Activated CD4-positive, alpha-beta T cell treated with anti-CD3 and anti-CD28 coated beads, Interleukin-2, Interleukin-6, amounts not matched to agents 100 ng/mL and 50 ng/mL, durations not matched to agents 16 hours and 8 hours (primary cell): ENCODE results near the gene ASAP2.
"Not testable (repeated sequence)": the region's sequence is repeated elsewhere in the genome, so short reads cannot be mapped to it uniquely, and the experiment has no call there.

Source experiments
- DNase-seq: peaks from one replicate; pipeline ENCODE4 v3.0.0-alpha.2; 2020

ASAP2 gene

DNA sequence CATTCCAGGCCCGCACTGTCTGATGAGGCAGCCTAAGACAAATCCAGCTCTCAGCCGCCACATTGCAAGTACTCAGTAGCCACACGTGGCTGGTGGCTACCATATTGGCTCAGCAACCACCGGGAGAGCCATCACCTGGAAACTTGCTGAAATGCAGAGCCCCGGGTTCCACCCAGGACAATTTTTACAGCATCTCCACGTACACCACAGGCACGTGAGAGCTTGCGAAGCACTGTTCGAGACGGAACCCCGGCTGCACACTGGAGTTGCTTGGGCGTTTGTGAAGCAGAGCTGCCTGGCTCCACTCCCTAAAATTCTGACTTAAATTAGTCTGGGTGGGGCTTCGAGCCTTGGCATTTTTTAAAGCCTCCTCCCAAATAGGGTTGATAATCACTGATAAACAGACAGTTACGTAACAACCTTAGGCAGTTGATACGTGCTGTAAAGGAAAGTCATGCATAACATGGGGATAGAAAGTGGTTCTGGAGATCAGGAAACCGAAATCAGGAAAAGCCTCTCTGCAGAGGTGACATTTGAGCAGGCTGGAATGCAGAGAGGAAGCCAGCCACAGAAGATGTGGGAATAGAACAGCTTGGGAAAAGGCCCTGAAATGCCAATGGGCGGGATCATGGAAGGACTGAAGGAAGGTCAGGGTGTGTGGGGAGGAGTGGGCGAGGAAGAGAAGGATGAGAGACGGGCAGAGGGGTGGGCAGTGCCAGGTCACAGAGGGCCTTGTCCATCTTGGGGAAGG is 6.2 kb downstream of the ASAP2 start:
- no peak for DNase-seq

DNA sequence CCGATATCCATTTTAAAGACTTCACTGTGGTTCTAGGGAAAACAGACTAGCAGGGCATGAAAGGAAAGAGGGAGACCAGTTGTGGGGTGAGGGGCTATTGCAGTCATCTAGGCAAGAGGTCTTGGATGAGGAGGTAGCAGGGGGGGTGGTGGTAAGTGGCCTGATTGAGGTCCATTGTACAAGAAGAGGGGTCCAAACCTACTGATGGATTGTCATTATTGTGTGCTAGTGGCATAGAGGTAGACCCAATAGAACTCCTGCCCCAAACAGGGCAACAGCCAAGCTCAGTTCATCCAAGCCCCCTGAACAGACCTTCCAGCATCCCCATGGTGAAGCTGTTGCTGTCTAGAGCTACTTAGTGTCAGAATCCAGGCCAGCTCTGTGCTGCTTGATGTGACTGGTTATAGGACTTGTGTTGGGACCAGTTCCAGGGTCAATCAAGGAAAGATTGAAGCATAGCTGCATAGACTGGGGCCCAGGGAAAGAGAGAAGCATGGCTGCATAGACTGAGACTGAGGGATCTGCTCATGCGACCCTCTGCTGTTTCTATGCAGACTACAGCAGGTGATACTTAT is 7.0 kb downstream of the ASAP2 start:
- no peak for DNase-seq

DNA sequence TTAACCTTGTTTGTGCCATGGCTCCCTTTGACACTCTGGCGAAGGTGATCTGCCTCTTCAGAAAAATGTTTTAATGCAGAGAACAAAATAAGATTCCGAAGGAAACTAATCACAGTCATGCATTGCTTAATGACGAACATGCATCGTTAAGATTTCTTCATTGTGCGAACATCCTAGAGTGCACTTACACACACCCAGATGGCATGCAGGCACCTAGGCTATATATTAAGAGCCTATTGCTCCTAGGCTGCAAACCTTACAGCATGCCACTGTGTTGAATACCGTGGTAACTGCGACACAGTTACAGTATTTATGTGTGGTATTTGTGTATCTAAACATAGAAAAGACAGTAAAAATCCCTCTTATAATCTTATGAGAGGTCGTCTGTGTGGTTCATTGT is 8.3 kb downstream of the ASAP2 start:
- DNase-seq: no peak

DNA sequence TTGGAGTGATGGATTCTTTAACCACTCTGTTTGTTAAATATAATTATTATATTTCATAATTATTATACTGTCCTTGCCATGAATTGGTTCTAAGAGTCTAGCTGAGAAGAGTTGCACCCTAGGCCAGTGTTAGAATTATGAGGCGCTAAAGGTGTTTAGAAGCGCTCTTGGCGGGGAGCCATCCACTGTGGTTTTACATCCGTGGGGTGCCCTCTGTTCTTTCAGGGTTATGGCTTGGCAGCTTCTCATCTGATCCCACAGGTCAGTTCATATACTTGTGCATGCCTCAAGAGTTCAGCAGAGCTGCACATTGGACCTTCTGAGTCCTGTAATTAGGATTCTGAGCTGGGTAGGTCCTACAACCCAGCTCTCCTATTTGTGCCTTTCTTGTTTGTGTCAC is 9.1 kb downstream of the ASAP2 start:
- DNase-seq: no peak

DNA sequence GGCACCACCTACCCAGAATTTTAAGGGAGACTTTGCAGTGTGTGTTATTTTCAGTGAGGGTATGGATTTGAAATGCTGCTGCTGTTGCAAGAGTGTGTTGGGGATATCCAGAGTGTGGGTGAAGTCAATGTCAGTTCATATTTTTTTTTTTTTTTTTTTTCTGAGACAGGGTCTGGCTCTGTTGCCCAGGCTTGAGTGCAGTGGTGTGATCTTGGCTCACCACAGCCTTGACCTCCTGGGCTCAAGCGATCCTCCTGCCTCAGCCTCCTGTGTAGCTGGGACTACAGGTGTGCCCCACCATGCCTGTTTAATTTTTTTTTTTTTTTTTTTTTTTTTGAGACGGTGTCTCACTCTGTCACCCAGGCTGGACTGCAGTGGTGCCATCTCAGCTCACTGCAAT is 9.5 kb downstream of the ASAP2 start:
- DNase-seq: not testable (repeated sequence)

DNA sequence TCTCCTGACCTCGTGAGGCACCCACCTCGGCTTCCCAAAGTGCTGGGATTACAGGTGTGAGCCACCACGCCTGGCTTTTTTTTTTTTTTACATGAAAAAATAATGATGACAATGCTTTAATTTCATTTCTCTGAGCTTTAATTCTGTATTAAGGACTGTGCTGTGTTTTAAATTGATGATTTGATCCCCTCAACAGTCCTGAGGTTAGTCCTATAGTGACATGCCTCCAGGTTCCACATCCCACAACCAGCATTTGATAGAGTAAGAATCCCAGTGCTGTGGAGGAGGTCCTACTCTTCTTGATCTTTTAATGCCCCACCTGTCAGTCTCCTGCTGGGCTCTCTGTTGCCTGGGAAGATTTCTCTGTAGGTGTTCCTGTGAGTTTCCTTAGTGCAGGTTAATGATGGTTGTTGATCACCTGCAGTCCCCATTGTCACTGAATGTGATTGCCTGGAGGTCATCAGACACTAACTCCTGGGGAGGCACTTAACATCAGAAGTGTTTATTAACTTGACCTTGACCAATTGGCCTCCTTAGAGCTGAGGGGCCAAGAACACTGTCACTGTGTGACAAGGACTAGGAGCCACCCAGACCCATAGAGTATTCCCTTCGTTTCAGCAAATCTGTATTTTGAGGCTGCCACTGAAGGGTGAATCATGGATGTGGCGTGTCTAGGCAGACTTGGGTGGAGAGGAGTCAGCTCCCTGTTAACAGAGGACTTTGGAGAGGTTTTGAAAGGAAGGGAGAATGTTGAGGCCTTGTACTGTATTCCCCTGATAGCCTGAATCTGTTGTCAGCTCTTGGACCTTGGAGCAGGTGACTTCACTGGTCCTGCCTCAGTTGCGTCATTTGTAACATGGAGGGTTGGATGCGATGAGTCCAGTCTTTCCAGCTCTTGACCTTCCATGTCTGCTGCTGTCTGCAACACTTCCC is 11.5 kb downstream of the ASAP2 start:
- no peak for DNase-seq

DNA sequence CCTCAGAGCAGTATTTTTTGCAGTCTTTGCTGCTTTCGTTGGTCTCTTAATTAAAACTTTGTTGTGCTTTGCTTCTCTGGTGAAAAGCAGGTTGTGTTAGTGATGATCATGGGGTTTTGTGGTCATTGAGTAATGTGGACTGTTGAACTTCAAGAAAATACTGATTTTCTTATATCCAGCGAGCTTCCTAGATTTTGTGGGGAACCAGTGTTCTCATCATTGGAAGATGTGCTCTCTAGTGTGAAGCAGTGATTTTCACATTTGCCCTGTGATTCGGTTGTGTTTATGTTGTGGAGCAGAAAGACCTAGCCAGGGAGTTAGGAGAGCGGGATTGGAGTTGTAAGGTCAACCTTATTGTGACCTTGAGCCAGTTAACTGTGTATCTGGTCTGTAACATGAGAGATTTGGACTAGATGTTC is 12.4 kb downstream of the ASAP2 start:
- no peak for DNase-seq

DNA sequence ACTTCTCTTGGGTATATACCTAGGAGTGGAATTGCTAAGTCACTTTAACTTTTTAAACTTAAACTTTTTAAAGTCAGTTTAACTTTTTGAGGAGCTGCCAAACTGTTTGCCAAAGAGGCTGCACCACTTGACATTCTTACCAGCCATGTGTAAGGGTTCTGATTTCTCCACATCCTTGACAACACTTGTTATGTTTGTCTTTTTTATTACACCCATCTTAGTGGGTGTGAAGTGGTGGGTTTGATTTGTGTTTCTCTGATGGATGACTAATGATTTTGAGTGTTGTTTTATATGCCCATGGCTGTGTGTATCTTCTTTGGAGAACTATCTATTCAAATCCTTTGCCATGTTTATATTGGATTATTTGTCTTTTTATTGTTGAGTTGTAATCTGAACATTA is 13.6 kb downstream of the ASAP2 start:
- DNase-seq: no peak

DNA sequence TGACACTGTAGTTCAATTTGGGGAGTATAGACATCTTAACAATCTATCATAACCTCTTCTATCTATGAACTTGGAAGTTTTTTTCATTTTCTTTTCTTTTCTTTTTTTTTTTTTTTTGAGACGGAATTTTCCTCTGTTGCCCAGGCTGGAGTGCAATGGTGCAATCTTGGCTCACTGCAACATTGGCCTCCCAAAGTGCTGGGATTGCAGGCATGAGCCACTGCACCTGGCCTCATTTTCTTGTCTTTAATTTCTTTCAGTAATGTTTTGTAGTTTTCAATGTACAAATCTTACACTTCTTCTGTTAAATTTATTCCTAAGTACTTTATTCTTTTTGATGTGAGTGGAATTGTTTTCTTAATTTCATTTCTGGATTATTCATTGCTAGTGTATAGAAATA is 14.6 kb downstream of the ASAP2 start:
- no peak for DNase-seq

DNA sequence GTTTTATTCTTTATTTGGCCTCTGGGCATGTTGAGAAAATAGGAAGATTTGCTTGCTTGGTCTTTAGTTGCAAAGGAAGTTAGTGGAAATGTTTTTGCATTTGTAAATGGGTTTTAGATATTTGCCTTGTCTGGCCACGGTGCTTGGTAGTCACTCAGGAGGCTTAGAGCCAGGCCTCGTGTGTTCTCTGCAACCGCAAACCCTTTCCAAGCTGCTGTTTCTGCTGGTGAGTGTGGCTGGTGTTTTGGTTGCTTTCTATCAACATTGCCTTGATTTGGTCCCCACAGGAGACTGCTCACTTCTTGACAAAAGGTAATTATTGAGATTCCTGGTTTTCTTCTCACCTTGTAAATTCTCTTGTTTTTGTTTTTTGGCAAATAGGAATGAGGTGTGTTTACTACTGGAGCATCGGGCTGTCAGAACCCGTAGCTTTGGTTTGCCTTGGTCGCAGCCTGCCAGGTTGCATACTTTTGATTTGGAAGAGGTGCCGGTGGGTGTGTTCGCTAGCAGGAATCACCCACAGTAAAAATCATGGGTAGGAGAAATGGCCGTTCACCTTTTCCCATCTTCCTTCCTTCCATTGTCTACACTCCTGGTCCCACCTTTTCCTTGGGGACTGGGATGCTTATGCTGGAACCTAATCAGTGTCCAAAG is 15.8 kb downstream of the ASAP2 start:
- DNase-seq: no peak

DNA sequence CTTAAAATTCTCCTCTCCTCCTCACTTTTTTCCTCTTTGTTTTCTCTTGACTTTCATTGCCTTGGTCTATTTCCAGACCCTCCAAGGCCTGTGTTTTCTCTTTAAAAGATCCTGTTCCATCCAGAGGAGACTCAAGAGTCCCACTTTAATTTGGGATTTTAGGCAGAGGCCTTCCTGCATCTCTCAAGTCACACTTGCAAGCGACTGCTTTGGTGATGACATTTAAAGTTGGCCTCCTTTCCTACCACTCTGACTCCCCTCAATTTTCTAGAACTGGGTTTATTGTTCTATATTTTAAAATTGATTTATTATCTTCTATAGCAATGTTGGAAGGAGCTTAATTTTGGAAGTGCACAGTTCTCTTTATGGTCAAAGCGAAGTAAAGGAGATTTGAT is 16.3 kb downstream of the ASAP2 start:
- DNase-seq: no peak

DNA sequence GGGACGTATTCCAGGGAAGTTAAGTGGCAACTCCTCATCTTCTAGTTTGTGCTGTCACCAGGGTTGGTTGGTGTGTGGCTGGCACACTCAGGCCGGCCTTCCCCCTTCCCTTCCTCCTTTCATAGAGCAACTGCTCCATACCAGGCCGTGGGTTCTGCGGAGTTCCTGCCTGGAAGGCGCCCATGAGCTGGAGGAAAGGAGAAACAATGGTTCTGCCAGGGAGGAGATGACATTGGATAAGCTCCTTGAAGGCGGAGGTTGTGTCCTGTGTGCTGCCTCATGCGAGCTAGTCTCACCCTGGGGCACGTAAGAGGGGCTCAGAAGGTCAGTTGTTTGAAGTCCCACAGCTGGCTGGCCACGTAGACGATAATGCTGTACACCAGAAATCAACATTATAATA is 19.2 kb downstream of the ASAP2 start:
- no peak for DNase-seq

DNA sequence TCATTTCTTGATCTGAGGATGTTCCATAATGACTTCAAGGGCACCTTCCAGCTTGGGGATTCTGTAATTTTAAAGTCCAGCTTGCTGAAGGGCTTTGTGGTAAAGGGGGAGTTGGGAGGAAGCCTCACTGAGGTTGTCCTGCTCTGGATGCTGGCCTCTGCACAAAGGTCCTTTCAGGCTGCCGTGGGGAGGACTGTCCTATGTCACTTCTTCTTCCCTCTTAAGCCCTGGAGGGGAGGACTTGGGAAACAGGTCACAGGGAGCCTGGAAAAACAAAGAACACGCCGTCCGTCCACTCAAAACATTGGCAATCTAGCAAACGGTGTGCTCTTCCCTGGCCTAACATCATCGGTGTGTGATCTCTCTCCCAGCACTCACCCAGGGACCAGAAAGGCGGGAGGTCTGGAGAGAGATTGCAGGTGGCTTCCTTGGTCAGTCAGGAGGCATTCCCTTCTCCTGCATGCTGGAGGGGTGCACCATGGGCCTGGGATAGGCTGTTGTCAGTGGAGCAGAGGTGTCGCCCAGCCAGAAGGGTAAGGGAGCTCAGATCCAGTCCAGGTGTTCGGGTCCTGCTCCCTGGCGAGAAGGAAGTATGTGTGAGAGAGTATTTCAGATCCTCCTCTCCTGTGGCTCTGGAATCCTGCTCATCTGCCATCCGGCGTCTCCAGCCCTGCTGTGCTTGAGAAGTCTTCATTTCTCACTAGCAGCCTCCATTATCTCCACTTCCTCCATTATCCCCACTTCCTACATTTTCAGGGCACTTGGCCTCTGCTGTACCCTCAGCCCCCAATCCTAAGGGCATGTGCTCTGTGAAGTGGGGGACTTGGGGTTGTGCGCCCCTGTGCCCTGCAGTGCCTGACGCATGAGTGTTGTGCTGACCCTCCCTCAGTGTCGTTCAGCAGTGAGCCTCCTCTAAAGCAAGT is 20.1 kb downstream of the ASAP2 start:
- DNase-seq: no peak

DNA sequence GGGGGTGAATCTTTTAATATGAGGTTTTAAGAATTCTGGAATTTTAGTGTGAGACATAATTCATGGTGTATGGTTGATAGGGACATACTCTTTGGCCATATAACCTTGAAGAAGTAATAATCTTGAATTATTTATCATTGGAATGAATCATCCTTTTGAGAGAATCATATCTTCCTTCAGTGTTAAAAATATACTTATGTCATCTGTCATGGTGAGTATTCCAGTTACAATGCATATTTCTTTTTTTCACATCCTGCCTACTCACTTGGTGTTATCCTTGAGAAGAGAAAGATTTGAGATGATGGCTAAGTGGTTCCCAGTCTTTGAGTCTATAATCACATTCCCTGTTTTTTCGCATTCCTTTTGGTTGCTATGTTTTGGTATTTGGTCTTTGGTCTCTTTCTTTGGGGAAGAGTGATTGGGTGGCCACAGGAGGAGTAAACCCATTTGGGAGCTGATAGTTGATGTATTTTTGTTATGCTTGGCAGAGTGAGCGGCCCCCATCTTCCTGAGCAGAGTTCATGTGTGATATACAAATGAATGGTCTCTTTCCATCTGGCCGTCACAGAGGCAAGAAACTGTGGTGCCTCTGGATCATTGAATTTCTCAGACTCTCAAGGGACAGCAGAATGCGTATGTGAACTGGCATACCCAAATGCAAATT is 21.6 kb downstream of the ASAP2 start:
- no peak for DNase-seq

DNA sequence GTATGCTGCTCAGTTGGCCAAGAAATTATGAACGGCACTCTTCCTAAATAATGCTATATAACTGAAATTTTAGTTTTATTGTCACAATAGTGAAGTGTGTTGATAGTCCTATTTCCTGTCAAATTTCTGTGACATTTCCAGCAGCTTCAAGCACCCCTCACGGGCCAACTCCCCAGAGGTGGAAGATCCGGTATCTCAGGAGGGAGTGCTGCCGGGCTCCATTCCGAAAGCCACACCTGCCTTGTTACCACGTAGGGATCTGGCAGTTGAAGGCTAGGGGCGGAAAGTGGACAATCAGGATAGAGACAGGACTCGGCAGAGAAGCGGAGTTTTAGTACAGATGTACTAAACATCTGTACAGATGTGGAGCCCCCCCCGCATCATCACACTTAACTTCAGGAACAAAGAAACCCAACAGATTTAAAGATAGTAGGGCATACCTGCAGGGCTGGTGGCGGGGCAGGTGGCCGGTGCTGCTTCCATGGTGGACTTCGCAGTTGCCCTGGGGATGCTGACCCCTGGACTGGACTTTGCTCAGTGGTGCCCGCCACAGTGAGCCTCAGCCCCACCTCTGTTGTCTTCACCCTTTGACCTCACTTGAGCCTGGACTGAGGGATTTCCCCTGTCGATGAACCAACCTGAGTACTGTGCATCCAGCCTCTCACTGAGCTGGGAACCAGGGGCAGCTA is 22.3 kb downstream of the ASAP2 start:
- DNase-seq: no peak

DNA sequence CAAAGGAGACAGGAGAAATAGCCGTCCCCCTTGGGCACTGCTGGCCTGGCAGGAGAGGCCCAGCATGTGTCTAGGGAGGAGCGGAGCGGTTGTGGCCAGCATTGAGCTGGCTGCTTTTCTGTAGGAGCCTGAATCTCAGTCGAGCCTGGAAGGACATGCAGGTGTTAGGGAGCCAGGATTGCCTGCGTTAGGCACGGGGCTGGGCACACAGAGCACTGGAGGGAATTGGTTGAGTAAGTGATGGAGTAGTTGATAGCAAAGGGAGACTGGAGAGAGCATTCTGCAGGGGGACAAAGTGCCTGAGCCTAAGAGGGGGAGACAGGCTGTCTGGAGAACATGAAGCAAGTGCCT is 22.8 kb downstream of the ASAP2 start:
- no peak for DNase-seq

DNA sequence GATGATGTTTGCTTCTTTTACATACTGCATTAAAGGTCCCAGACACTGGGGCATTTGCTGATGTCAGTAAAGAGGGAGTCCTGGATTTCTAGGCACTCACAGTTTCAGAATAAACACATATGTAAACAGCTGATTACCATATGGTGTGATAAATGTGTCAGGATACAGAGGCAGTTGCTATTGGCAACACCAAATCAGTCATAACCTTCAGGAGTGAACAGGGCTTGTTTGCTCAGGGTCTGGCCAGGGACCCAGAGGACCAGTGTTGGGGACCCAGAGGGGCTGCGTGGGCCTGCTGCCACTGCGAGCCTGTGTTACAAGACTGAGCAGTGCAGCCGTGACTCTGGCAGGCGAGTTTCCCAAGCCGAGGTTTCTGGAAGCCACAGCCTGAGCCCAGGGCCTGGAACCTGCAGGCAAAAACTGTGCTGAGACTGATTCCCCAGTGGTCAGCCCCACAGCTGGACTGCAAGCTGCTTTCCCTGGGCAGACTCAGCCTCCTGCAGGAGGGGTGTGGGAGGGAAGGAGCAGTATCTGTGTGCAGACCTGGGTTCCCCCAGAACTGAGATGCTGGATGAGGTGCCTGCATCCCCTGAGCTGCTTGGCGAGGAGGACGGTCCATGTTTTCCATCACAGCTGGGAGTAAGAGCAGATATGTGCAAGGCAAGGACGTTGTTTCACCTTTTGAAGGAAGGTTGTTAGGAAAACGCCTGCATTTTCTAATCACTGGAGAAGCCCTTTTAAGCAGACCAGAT is 23.6 kb downstream of the ASAP2 start:
- DNase-seq: no peak

DNA sequence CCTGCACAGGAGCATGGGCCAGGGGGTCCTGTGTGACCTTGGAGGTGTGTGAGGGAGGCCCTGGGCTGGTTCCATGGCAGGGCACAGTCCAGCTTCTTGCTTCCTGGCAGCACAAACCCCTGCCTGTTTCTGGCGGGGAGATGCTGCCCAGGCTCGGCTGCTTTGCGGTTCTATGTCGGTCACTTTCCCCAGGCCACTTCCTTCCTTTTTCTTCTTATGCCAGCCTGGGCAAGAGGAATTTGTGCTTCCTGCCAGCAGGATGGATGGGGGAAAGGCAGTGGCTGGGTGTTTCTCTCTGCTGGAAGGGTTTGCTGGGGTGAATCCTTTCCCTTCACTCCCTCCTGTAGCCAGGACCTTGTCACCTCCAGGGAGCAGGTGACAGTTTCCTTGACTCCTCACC is 24.3 kb downstream of the ASAP2 start:
- DNase-seq: no peak

DNA sequence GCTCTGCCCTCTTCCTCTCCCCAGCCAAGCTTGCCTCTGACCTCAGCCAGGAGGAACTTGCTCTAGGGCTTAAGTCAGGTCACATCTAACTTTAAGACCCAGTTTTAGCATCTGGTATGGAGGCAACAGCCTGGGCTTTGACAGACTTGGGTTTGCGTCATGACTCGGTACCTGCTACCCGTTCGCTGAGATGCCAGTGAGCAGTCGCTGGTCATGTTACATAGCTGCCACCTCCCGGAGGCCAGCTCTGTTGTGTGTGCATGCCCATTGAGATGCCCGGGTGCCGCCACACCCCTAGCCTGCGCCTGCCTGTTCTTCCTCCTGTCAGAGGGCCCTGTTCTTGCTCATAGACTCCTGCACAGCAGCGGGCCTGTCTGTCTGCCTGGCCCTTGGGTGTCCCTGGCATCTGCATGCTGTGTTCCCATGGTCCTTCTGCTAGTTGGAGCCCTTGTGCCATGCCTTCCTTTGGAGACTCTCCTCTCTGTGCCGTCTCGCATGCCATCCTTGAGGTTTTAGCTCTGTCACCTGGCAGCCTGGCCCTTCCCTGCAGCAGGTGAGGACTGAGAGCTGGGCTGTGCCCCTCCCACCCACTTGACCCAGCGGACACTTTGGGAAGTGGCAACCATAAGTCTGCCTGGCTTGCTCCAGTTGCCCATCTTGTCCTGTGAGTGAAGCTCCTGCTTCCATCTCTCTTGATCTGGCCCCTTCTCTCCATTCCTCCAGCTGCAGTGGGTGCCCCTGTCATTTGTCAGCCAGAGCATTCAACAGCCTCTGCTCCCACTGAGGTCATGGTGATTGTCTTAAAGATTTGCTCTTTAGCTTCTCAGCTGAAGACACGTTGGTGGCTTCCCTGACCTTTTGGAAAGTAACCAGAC is 24.9 kb downstream of the ASAP2 start:
- DNase-seq: no peak

DNA sequence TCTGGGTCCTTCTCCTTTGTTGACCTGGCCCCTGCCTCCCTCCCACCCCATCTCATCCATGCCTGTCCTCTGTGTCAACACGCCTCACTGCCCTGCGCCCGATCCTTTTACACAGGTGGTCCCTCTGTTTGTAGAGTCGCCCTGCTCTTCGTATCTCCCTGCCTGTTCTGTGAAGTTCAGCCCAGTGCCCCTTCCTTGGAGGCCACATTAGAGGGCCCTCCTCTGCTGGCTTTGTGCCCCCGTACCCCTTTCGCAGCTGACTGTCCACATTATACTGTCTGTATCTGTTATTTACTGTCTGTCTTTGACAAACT is 25.5 kb downstream of the ASAP2 start:
- DNase-seq: no peak
